Vagina (tissue), 2 donors: Measurements from ENCODE around the gene UNC45A.

Experiments used
- POLR2A ChIP-seq, 2 donors: fragments of 450-650 bp; IDR thresholded peaks; one replicate each; pipeline ENCODE4 v1.6.1; 2017; ENCODE audit warnings: antibody characterized with exemption in 2 of 2, mild to moderate bottlenecking in 2 of 2, moderate library complexity in 2 of 2
- POLR2AphosphoS5 ChIP-seq, 2 donors: sonication (generic); formaldehyde crosslinking; IDR thresholded peaks; one replicate each; pipeline ENCODE4 v1.9.0; 2017; ENCODE audit warnings: antibody characterized with exemption in 2 of 2, mild to moderate bottlenecking in 2 of 2, low read depth in 1 of 2; ENCODE audit not compliant: insufficient read depth in 1 of 2
- TF ChIP-seq, protein P1 (sequence below), 3 experiments: fragments of 450-650 bp in 2 of 3; fragments of 200-600 bp in 1 of 3; sonication (generic) in 1 of 3; IDR thresholded peaks; one replicate each; pipeline ENCODE4 v1.5.1; 2017 to 2019; ENCODE audit warnings: antibody characterized with exemption in 3 of 3, mild to moderate bottlenecking in 2 of 3, moderate library complexity in 2 of 3

GRCh38 chr15:90990446-90990845 lies 55.4 kb downstream of the UNC45A start:
- TF ChIP-seq, protein P1, sequence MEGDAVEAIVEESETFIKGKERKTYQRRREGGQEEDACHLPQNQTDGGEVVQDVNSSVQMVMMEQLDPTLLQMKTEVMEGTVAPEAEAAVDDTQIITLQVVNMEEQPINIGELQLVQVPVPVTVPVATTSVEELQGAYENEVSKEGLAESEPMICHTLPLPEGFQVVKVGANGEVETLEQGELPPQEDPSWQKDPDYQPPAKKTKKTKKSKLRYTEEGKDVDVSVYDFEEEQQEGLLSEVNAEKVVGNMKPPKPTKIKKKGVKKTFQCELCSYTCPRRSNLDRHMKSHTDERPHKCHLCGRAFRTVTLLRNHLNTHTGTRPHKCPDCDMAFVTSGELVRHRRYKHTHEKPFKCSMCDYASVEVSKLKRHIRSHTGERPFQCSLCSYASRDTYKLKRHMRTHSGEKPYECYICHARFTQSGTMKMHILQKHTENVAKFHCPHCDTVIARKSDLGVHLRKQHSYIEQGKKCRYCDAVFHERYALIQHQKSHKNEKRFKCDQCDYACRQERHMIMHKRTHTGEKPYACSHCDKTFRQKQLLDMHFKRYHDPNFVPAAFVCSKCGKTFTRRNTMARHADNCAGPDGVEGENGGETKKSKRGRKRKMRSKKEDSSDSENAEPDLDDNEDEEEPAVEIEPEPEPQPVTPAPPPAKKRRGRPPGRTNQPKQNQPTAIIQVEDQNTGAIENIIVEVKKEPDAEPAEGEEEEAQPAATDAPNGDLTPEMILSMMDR (IDR thresholded peaks at IDR 0.05) = no peak
- no peak for TF ChIP-seq POLR2AphosphoS5 (IDR thresholded peaks at IDR 0.05; ENCODE audit: insufficient read depth in 1 of 2, low read depth in 1 of 2)
- no peak for TF ChIP-seq POLR2A (IDR thresholded peaks at IDR 0.05)
